NB4 (cell line): Measurements from ENCODE around the gene PRR3.

ENCODE experiments used
- CTCF ChIP-seq: IDR thresholded peaks from one replicate; pipeline ENCODE4 v1.5.1; 2012; ENCODE audit warnings: low read depth, low read length
- POLR2A ChIP-seq: IDR thresholded peaks from 2 replicates; pipeline ENCODE4 v1.6.1; 2011; ENCODE audit warnings: mild to moderate bottlenecking; ENCODE audit not compliant: insufficient read length; ENCODE audit errors: extremely low read depth
- TF ChIP-seq, protein P1 (sequence below): IDR thresholded peaks from 2 replicates; pipeline ENCODE4 v1.6.1; 2011; ENCODE audit warnings: low read depth, low read length

GRCh38 chr6:30515106-30515505, 42.0 kb upstream of the PRR3 start:
- no peak for TF ChIP-seq CTCF
- no peak for TF ChIP-seq POLR2A
- TF ChIP-seq, protein P1, sequence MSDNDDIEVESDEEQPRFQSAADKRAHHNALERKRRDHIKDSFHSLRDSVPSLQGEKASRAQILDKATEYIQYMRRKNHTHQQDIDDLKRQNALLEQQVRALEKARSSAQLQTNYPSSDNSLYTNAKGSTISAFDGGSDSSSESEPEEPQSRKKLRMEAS: no peak
